Measurements from ENCODE around the gene AK1.

The AK1 gene, protein sequence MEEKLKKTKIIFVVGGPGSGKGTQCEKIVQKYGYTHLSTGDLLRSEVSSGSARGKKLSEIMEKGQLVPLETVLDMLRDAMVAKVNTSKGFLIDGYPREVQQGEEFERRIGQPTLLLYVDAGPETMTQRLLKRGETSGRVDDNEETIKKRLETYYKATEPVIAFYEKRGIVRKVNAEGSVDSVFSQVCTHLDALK

DNA sequence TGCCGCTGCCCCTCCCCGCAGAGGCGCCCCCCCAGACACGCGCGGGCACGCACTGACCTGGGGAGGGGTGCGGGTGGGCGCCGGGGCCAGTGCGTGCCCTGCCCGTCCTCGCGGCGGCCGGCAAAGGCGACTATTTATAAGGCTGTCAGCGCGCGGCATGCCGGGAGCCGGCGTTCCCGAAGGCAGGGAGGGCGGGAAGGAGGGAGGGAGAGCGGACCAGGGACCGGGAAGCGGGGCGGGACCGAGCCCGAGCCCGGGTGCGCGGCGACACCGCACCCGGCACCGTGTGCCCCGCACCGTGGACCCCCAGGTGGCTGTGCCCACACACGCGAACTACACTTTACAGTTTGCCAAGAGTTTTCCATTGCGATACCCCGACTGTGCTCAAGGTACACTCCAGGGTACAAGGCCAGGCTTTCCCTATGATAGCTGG lies at the start of gene AK1:
TSS of gene AK1 (minus strand) at position 110 of the 433 bp plus-strand sequence. CDS start 3,058 bp downstream, outside the sequence.
- peak; percentile 40 for DNase-seq

DNA sequence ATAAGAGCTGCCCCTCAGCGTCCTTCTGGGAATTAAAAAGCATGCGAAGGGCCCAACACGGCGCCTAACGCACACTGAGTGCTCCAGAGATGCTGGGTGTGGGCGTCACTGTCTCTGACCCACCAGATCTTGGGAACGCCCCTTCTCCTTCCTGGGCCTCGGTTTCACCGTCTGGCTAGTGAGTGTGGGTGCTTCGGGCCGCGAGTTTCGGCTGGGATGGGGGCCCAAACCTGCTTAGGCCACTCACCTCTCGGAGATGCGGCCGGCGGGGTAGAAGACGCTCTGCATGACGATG lies 49.4 kb upstream of the AK1 start:
- DNase-seq, result no peak

DNA sequence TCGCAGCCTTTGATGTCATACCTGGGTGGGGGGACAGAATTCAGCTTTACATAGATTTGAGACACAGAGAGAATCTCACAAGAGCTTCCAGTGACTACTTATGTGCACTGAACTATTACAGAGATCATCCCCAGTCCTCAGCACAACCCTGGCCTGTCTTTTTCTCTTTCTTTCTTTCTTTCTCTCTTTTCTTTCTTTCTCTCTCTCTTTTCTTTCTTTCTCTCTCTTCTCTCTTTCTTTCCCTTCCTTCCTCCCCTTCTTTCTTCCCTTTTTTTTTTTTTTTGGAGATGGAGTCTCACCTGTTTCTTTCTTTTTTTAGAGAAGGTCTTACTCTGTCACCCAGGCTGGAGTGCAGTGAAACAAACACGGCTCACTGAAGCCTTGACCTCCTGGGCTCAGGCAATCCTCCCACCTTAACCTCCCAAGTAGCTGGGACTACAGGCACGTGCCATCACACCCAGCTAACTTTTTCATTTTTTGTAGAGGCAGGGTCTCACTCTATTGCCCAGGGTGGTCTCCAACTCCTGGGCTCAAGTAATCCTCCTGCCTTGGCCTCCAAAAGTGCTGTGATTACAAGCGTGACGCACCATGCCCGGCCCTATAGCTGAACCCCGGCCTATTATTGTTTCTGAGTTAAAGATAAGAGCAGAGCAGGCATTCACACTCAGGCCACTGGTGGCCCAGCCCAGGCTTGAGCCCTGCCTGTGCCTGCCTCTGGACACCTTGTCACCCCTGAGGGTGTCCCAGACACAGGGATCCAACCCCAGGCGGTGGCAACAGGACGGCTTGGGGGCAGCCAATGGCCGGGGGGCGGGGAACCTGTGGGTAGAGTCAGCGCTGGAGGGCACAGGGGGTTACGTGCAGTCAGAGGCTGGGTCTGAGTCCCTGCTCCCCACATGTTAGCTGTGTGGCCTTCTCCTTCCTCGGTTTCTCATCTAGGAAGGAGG lies 48.8 kb upstream of the AK1 start:
- DNase-seq, result no peak

DNA sequence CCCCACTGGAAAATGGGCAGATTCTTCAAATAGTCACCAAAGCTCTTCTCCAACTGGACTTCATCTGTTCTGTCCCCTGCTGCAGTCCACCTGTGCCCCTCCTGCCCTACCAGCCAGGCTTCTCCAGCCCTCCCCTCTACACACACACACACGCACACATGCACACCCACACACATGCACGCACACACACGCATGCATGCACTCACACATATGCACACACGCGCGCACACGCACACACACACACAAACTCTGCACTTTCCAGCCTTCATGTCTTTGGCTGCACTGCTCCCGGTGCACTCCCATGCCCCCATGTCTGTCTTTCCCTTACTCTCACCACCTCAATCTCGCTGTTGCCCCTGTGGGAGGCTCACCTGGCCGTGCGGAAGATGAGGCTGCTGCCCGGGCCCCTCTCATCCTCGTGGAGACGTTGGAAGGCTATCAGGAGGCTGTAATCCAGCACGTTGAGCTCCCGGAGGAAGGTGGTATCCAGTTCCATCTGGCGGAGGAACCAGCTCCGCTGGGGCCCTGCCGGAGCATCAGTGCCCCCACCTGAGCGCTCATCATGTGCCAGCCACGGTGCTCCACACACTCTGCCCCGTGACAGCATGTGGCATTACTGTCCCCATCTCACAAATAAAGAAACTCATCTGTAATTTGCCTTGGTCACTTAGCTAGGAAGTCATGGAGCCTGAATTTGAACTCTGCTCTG lies 47.4 kb upstream of the AK1 start:
- no peak for DNase-seq

DNA sequence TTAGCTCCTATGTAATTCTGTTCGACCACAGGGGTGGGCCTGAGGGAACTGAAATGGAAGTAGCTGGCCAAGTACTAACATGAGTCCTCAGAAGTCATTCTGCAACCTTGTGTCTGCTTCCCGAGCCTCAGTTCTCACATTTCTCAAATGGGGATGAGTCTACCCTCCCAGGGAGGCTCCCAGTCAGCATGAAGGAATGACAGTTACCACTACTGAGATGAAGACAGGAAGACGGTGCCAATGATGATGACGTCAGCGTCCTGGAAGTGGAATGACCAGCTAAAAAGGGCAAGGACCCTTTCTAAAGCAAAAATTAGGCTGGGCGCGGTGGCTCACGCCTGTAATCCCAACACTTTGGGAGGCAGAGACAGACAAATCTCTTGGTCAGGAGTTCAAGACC lies 46.3 kb upstream of the AK1 start:
- no peak for DNase-seq

DNA sequence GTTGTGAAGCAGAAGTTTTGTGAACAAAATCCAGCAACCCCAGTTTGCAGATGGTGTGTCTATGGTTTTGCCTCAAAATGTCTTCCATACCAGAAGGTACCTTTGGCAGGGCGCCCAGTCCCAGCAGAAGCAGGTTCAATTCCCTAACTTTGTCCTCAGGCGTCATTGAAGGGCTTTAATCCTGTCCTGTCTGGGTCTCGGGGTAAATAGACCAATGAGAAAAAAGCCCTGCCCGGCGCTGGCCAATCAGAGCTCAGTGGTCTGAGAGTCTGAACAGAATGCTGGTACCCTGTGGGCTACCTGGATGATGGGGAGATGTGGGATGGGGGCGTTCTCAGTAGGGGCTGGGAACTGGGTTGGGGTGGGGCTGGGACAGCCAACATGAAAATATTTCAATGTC lies 45.6 kb upstream of the AK1 start:
- no peak for DNase-seq

DNA sequence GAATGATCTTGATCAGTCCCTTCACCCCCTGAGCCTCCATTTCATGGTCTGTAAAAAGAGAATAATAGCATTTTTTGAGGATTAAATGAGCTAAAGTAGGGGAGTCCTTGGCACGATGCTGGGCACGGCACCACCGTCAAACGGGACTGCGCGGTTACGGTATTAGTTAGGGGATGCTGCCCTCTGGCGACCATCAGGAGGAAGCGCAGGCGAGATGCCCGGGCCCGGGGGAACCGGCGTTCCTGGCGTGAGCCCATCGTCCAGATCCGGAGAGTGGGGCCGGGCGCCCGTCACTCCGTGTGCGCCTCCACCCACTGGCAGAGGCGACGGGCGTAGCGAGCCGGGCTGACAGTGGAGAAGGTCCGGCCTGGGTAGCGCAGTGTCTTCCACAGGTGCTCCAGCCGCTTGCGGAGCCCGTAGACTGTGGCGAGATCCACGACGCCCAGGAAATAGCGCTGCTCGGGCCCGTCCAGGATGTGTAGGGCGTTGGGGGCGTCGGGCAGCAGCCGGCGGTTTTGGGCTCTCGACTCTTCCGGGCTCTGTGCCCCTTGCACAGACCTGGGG lies 44.2 kb upstream of the AK1 start:
- DNase-seq, result peak; percentile 31

DNA sequence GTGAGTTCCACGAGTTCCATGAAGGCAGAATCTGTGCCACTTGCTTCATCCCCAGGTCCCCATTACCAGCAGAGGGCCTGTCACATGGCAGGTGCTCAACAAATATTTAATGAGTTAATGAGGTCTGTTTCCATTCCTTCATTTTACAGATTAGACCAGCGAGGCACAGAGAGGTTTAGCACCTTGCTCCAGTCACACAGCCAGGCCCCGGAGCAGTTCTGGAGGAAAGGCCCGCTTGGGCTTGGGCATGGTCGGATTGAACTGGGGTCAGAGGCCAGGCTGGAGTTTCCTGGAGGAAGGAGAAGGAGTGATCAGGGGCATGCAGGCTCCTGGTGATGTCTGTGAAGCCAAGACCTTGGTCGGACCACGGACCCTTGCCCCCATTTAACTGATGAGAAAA lies 43.3 kb upstream of the AK1 start:
- DNase-seq, result no peak

DNA sequence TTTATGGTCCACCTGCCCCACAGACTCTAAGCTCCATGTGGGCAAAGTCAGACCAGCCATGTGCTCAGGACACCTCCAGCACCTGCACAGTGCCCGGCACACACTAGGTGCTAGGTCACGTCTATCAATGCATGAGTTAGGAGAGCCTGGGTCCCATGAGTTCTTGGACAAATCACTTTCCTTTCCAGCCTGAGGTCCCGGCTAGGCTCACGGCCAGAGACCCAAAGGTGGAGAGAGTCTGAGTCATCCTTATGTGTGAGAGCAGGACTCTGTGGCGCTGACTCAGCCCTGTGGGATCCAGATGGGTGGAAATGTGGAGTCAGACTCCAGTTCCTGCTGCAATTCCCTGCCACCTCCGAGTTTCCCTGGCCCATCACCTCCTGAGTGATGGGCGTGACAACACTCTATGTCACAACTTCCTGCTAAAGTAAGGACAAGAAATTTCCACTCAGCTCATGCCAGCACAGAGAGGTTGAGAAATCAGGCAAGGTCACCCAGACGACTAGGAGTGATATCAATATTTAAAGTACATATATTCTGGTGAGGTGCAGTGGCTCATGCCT lies 41.9 kb upstream of the AK1 start:
- DNase-seq, result no peak

DNA sequence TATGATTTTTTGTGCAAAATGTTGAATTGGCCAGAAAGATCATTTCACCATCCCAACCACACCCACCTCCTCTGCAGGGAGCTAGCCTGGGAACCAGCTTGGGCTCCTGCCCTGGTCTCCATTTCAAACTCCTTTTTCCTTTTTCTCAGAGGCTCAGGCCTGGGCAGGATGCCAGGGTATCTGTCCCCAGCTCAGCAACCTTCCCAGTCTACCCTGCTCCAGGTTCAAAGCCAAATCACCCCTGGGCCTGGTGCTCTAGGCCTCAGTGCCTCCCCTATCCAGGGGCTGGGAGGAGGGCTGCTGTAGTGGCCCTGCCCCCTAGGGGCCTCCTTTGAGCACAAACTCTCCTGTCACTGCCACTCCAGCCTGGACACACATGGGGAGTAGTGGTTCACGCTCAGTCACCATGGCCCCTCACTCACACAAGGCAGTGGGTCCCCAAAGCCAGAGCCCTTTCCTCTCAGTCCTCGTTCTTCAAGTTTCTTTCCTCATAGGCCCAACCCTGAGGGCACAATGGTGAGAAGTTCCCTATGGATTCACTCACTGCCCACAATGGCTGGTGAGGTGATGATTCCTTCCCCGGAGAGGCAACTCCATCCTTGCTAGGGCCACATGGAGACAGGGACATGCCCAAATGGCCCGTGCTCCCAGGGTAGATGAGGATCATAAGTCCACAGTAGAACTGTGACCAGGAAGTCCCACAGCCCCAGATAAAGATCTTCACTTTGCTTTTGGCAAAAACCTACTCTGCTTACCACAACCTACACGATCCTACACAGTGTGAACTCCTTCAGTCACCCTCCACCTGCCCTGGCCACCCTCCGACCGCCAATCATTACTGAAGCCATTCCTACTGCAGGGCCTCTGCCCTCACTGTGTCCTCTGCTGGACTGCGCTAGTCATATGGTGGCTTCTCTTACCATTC lies 41.0 kb upstream of the AK1 start:
- DNase-seq, result no peak

DNA sequence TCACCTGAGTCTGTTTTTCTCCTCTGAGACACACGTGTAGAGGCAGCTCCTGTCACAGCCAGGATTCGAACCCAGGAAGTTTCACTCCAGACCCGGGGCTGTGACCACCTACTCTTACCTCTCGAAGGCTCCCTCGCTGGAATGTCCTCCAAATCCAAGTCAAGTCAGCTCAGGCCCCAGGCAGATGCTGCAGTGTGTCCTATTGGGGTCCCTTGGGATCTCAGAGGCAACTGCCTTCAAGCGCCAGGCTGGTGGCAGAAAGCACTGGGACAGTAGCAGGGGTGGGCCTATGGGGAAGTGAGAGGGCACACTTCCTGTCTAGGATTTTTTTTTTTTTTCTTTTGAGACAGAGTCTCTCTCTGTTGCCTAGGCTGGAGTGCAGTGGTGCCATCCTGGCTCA lies 40.1 kb upstream of the AK1 start:
- no peak for DNase-seq

DNA sequence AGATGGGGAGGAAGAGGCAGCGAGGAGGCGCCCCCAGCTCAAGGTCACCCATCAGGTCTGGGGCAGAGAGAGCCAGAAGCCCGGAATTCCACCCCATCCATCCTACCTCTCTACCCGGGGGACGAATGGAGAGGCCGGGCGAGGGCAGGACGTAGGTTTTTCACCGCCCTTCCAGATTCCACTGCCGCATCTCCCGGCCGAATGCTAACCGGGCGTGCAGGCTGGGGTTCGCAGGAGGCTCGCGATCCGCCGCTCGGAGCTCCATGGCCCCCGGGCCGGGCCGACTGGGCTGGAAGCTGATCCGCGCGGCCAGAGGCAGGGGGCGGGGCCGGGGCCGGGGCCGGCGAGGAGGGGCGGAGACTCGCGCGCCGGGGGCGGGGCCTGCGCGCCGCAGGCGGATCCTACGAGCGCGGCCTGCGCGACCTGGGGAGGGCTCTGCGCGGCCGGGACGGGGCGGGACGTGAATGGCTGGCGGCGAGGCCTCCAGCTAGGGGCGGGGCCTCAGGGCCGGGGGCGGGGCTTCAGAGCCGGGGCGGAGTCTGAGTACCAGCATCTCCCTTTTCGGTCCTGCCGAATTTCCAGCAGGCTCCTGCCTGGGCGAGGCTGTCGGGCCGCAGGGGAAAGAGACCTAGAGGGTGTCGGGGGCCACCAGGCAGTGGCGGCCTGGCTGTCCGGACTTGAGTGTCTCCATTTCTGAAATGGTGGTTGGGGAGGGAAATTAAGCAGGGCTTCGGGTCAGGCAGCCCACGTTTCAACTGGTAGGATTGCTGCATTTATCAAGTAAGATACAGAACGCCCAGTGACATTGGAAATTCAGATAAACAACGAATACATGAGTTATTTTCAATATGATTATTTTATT lies 39.5 kb upstream of the AK1 start, which contains the start of gene ST6GALNAC4:
TSS of gene ST6GALNAC4 (minus strand) at position 322 of the 862 bp plus-strand sequence. CDS start 622 bp downstream, outside the sequence.
- peak; percentile 88 for DNase-seq

DNA sequence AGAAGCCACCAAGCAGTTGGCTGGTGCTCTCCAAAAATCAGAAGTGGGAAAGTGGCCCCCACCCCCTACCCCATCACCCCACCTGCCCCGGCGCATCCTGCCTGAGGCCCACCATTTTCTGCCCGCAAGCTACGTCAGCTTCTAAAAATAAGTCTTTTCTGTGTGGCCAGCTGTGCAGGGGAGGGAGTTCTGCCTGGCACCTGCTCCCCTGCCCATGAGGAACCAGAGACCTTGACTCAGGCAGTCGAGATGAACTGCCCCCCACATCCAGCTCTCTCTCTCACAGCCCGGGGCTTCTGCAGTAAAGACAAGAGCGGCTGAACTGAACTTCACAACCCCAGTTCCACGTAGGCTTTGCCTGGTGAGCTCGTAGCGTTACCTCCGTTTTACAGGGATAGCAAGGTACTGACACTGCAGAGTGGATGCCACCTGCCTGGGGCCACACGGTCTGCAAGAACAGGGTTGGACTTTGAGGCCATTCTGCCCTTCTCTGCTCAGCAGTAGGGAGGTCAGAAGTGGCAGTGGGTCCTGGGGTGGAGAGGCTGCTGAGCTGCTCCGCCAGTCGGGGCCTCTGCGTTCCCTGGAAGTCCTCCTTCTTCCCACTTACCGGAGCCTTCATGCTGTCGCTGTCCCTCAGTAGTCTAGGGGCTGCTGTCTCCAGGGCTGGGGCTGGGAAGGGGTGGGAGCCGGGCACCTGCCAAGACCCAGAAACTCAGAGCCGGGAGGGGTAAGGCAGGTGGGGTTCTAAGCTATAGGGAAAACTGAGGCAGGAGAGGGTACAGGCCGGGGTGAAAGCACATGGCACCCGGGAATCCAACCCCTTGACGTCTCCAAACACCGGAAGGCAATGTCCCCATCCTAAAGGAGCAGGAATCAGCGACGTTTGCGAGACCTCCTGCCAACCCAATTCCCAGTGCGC lies 38.6 kb upstream of the AK1 start:
- DNase-seq, result no peak

DNA sequence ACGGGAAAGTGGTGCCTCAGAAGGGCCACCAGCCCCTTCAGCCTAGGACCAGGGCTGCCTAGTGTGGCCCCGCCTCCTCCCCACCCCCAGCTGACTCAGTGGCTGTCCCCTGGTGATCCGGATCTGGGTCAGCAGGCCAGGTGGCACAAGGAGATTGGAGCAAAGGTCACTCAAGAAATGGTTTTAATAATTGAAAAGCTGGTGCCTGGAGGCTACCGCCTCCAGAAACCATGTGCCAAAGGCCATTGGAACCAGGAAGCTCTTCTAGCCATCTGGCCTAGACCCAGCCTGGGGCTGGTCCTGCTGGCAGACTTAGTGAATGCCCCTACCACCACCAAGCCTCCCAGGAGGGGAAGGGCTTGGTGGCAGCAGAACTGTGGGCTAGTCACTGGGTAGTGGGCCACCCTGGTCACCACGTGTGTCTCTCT lies 37.9 kb upstream of the AK1 start:
- no peak for DNase-seq

DNA sequence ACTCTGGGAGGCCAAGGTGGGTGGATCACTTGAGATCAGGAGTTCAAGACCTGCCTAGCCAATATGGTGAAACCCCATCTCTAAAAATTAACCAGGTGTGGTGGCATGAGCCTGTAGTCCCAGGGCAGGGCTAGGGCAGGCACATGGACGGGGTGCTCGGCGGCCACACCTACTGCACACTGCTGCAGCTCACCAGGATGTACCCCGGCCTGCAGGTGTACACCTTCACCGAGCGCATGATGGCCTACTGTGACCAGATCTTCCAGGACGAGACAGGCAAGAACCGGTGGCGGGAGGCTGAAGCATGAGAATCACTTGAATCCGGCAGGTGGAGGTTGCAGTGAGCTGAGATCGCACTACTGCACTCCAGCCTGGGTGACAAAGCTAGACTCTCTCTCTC lies 36.2 kb upstream of the AK1 start:
- no peak for DNase-seq

DNA sequence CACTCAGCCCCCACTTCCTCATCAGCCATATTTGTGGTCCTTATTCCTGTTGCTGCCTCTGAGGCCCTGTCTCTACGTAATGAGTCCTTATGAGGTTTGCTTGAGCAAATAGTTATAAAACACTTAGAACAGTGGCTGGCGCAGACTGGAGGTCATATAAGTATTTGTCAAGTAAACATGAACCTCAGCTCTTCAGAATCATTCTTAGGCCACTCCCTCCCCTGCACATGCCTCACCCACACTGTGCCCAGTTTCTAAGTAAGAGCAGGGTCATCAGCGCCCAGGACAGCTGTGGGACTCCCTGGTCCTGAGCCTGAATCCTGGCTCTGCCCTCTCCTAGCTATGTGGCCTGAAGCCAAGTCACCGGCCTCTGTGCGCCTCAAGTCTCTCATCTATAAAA lies 35.4 kb upstream of the AK1 start:
- no peak for DNase-seq

DNA sequence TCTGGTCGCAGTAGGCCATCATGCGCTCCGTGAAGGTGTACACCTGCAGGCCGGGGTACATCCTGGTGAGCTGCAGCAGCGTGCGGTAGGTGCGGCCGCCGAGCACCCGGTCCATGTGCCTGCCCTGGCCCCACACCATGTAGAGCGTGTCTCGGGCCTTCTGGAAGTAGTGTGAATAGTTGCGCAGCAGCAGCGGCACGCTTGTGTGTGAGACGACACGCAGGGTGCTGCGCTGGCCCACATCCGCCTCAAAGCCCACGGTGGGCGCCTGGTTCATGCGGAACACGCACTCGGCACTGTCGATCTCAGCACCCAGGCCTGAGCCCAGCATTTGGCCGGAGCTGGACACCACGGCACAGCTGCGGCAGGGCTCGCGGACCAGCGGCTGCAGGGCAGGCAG lies 34.8 kb upstream of the AK1 start:
- no peak for DNase-seq

DNA sequence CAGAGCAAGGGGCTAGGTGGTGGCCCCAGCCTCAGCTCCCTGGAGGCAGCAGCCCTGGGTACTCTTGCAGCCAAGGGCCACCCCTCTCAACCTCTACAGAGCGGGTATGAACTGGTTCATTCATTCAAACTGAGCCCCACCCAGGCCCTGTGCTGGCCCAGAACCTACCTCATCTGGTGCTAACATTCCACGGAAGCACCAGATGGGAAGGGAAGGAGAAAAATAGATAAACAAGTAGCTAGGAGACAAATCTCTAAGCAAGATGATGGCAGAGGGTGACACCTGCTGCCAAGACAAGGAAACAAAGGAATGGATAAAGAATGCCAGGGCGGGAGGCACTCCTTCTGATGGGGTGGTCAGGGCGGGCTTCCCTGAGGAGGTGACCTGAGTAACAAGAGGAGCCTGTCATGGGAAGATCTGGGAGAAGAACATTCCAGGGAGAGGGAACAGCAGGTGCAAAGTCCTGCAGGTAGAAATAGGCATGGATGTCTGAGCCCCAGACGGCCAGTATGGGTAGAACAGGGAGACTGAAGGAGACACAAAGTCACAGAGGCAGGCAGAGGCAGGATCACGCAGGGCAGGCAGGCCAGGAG lies 33.2 kb upstream of the AK1 start:
- DNase-seq, result no peak

DNA sequence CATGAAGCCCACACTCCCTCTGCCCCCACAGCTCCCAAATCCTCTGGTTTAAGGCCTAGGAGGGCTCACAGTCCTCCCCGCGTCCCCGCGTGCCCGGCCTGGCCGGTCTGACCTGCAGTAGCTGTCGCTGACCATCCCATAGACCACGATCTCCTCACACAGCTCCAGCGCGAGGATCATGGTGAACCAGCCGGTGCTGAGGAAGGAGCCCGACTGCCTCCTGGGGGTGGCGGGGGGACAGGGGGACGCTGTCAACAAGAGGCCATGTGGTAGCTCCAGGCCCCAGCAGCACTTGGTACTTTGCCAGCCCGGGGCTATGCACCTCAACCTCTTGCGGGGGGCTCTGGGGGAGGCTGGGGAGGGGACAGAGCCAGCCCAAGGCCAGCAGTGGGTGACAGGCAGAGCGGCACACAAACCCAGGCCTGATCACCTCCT lies 32.4 kb upstream of the AK1 start:
- no peak for DNase-seq

DNA sequence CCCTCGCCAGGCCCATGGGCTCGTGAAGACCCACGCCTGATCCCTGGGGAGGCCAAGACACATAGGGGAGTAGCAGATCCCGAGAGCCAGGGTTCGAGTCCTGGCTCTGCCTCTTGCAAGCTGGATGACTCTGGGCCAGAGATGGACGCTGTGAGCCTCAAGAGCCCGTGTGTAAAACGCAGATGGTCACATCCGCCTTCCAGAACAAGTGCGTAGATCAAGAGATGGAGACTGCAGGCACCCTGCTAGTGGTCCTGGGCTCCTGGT lies 31.1 kb upstream of the AK1 start:
- no peak for DNase-seq
